DND-41 (cell line): ENCODE measurements around the gene GON4L.

Source experiments
- ATAC-seq: fragments of 200-7000 bp; cut with Tn5 transposase; 3 replicates; pipeline ENCODE4 v1.9.1; 2021; ENCODE audit warnings: low read depth; ENCODE audit not compliant: insufficient read depth
- DNase-seq: peaks from one replicate; pipeline ENCODE4 v3.0.0-alpha.2; 2020
- H2AFZ ChIP-seq: 2 replicates; pipeline ENCODE4 v1.6.0; 2012; ENCODE audit warnings: low read depth, low read length
- H3K27ac ChIP-seq: 2 replicates; pipeline ENCODE4 v1.5.1; 2012; ENCODE audit warnings: low read length, inconsistent platforms
- H3K27me3 ChIP-seq: fragments of 200-600 bp; sonication (generic); 2 replicates; pipeline ENCODE4 v1.6.0; 2012; ENCODE audit warnings: low read length, mild to moderate bottlenecking, inconsistent platforms; ENCODE audit not compliant: insufficient read depth, poor library complexity
- H3K36me3 ChIP-seq: 2 replicates; pipeline ENCODE4 v1.5.1; 2012; ENCODE audit warnings: low read length, inconsistent platforms; ENCODE audit not compliant: insufficient read depth
- H3K4me1 ChIP-seq: 2 replicates; pipeline ENCODE4 v1.5.1; 2012; ENCODE audit warnings: mild to moderate bottlenecking, low read length; ENCODE audit not compliant: insufficient read depth
- H3K4me2 ChIP-seq: 2 replicates; pipeline ENCODE4 v1.6.0; 2012; ENCODE audit warnings: mild to moderate bottlenecking, moderate library complexity, low read length, inconsistent platforms; ENCODE audit not compliant: insufficient read depth
- H3K4me3 ChIP-seq, 2 experiments: fragments of 200-600 bp in 1 of 2; shearing (Covaris generic) in 1 of 2; 2 replicates each; pipeline ENCODE4 v1.5.1; 2012 to 2016; ENCODE audit warnings: inconsistent platforms in 2 of 2, low read length in 2 of 2, mild to moderate bottlenecking in 2 of 2, low read depth in 1 of 2, moderate library complexity in 1 of 2
- H3K79me2 ChIP-seq: 2 replicates; pipeline ENCODE4 v1.6.0; 2012; ENCODE audit warnings: low read length, inconsistent platforms; ENCODE audit not compliant: insufficient read depth
- H3K9ac ChIP-seq: 2 replicates; pipeline ENCODE4 v1.6.0; 2012; ENCODE audit warnings: low read depth, mild to moderate bottlenecking, inconsistent platforms, low read length, moderate library complexity
- H3K9me3 ChIP-seq: 2 replicates; pipeline ENCODE4 v1.5.1; 2012; ENCODE audit warnings: low read length, moderate library complexity, mild to moderate bottlenecking, inconsistent platforms; ENCODE audit not compliant: insufficient read depth, severe bottlenecking
- H4K20me1 ChIP-seq: 2 replicates; pipeline ENCODE4 v1.6.0; 2012; ENCODE audit warnings: low read length; ENCODE audit not compliant: insufficient read depth
- CTCF ChIP-seq: IDR thresholded peaks from 2 replicates; pipeline ENCODE4 v1.5.1; 2012; ENCODE audit warnings: borderline replicate concordance, low read length, moderate library complexity, mild to moderate bottlenecking; ENCODE audit not compliant: poor library complexity, severe bottlenecking; ENCODE audit errors: extremely low read depth
- EZH2 ChIP-seq: IDR thresholded peaks from 3 replicates; pipeline ENCODE4 v1.6.1; 2012; ENCODE audit warnings: borderline replicate concordance, low read depth, mild to moderate bottlenecking, moderate library complexity, low read length, inconsistent platforms; ENCODE audit not compliant: severe bottlenecking

Gene GON4L

GRCh38 chr1:155794605-155795245 lies 62.3 kb downstream of the GON4L start:
- no peaks in the 10 kb centered on the region for H4K20me1 ChIP-seq
- DNase-seq (no peak), ATAC-seq (no peak)
- H3K27me3 ChIP-seq: no peaks in the 10 kb centered on the region
- no peak overlapping the region for H2AFZ ChIP-seq
- peaks cover 57% of the 10 kb centered on the region for H3K36me3 ChIP-seq
- no peak overlapping the region for H3K4me3 ChIP-seq
- no peak overlapping the region for H3K4me2 ChIP-seq
- H3K9me3 ChIP-seq: no peaks in the 10 kb centered on the region
- no peaks in the 10 kb centered on the region for H3K4me1 ChIP-seq
- no peak overlapping the region for H3K9ac ChIP-seq
- H3K79me2 ChIP-seq: no peaks in the 10 kb centered on the region
- TF ChIP-seq EZH2 (no peak), CTCF (no peak)
- no peak overlapping the region for H3K27ac ChIP-seq

GRCh38 chr1:155793213-155793612 lies 63.8 kb downstream of the GON4L start:
- Histone ChIP-seq H2AFZ (no peak overlapping the region), H3K36me3 (peaks cover 53% of the 10 kb centered on the region), H3K4me1 (no peaks in the 10 kb centered on the region), H3K9ac (no peak overlapping the region), H3K4me2 (no peak overlapping the region), H3K79me2 (no peaks in the 10 kb centered on the region), H3K27me3 (no peaks in the 10 kb centered on the region), H3K27ac (no peak overlapping the region), H4K20me1 (no peaks in the 10 kb centered on the region), H3K9me3 (no peaks in the 10 kb centered on the region), H3K4me3 (no peak overlapping the region)
- no peak for DNase-seq
- no peak for ATAC-seq
- no peak for TF ChIP-seq CTCF
- TF ChIP-seq EZH2: no peak

GRCh38 chr1:155777582-155777981 lies 79.4 kb downstream of the GON4L start:
- Histone ChIP-seq H2AFZ (no peak overlapping the region), H3K36me3 (peaks cover 60% of the 10 kb centered on the region), H3K27me3 (no peaks in the 10 kb centered on the region), H3K4me2 (no peak overlapping the region), H3K9me3 (no peaks in the 10 kb centered on the region), H3K4me3 (no peak overlapping the region), H3K79me2 (no peaks in the 10 kb centered on the region), H4K20me1 (no peaks in the 10 kb centered on the region), H3K27ac (no peak overlapping the region), H3K9ac (no peak overlapping the region), H3K4me1 (no peaks in the 10 kb centered on the region)
- TF ChIP-seq EZH2 (no peak), CTCF (no peak)
- ATAC-seq (no peak), DNase-seq (no peak)
